ENCODE measurements around the gene ATXN7L3.

Gene ATXN7L3

DNA sequence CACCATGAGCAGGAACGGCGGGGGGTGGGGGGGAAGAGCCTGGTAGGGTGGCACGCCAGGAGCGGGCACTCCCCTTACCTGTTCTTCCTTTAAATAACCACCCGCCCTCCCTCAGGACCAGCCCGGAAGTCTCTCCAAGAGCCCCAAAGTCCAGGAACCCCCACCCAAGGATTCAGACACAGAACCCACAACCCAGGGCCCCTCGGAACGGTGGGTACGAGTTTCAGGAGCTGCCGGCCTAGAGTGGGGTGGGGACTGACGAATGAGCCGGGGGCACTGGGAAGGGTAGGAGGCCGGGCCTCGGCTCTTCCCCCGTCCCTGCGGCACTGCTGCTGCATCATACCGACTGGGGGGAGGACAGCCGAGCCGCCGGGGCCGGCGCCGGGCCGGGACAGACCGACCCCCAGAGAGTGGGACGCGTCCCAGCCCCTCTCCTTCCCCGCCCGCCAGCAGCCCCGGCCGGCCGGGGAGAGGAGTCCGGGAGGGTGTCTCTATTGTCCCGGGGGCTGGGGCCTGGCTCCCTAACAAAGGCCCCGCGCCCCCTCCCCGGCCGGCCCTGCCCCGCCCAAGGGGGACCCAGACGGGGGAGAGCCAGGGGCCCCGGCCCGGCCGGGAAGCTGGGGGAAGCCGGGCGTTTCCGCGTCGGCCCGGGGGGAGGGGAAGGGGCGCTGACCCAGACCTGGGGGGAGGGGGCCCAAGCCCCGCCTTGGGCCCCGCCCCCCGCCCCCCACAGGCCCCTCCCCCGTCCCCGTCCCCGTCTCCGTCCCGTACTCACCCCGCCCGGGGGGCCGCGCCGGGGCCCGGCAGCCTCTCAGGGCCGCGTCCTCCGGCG is 747 bp downstream of the ATXN7L3 start:
- TF ChIP-seq BHLHE40 (IDR thresholded peaks at IDR 0.05; ENCODE audit: borderline replicate concordance): no peak
- no peak for TF ChIP-seq HDGF (IDR thresholded peaks at IDR 0.05; ENCODE audit: borderline replicate concordance)
- TF ChIP-seq, protein P1, sequence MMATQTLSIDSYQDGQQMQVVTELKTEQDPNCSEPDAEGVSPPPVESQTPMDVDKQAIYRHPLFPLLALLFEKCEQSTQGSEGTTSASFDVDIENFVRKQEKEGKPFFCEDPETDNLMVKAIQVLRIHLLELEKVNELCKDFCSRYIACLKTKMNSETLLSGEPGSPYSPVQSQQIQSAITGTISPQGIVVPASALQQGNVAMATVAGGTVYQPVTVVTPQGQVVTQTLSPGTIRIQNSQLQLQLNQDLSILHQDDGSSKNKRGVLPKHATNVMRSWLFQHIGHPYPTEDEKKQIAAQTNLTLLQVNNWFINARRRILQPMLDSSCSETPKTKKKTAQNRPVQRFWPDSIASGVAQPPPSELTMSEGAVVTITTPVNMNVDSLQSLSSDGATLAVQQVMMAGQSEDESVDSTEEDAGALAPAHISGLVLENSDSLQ (IDR thresholded peaks at IDR 0.05): no peak
- no peak for TF ChIP-seq TARDBP (IDR thresholded peaks at IDR 0.05)
- TF ChIP-seq FOXM1 (IDR thresholded peaks at IDR 0.05; ENCODE audit: borderline replicate concordance): no peak
- TF ChIP-seq L3MBTL2 (conservative IDR thresholded peaks at IDR 0.05): no peak
- no peak for TF ChIP-seq CTBP1 (IDR thresholded peaks at IDR 0.05; ENCODE audit: borderline replicate concordance)
- TF ChIP-seq LEF1 (IDR thresholded peaks at IDR 0.05; ENCODE audit: borderline replicate concordance): no peak
- no peak for TF ChIP-seq ARNT (IDR thresholded peaks at IDR 0.05)
- no peak for TF ChIP-seq SUZ12 (IDR thresholded peaks at IDR 0.05)
- ChIA-PET CTCF (interaction anchor here (0.6 kb wide), 1 partner anchor 14 kb away, joined by 5 read pairs; no protein-coding TSS in a partner anchor), POLR2A (interaction anchor here (1.0 to 6.1 kb wide), 5 partner anchors 11 to 123 kb away, joined by 3 to 31 read pairs (median 14); partner anchors contain the start of genes HDAC5, TMUB2 and UBTF)
- DNase-seq (ENCODE audit: extremely low spot score): peak; percentile 76

- ChIA-PET POLR2A (interaction anchor here (4.0 to 6.1 kb wide), 2 partner anchors 12 to 21 kb away, joined by 27 to 31 read pairs; partner anchors contain the start of genes TMUB2 and UBTF), CTCF (interaction anchor here (0.6 kb wide), 1 partner anchor 13 kb away, joined by 5 read pairs; no protein-coding TSS in a partner anchor)
- TF ChIP-seq, protein P1 (IDR thresholded peaks at IDR 0.05): no peak
- TF ChIP-seq CTBP1 (IDR thresholded peaks at IDR 0.05; ENCODE audit: borderline replicate concordance) (no peak), NFRKB (IDR thresholded peaks at IDR 0.05) (no peak), ELF4 (IDR thresholded peaks at IDR 0.05) (no peak), SP1 (IDR thresholded peaks at IDR 0.05) (no peak), BHLHE40 (IDR thresholded peaks at IDR 0.05; ENCODE audit: borderline replicate concordance) (no peak), LEF1 (IDR thresholded peaks at IDR 0.05; ENCODE audit: borderline replicate concordance) (no peak), ZNF384 (IDR thresholded peaks at IDR 0.05) (no peak), FOXA1 (IDR thresholded peaks at IDR 0.05) (no peak), L3MBTL2 (conservative IDR thresholded peaks at IDR 0.05) (no peak), TARDBP (IDR thresholded peaks at IDR 0.05) (no peak), ARNT (IDR thresholded peaks at IDR 0.05) (no peak), FOXK2 (IDR thresholded peaks at IDR 0.05) (no peak), HDGF (IDR thresholded peaks at IDR 0.05; ENCODE audit: borderline replicate concordance) (no peak), SUZ12 (IDR thresholded peaks at IDR 0.05) (no peak), FOXM1 (IDR thresholded peaks at IDR 0.05; ENCODE audit: borderline replicate concordance) (no peak)
- DNase-seq (ENCODE audit: extremely low spot score): no peak
These were observed 1.5 kb downstream of the ATXN7L3 start for GRCh38 chr17:44197980-44198720.

- POLR2A ChIA-PET: interaction anchor here (4.0 kb wide), 1 partner anchor 11 kb away, joined by 31 read pairs; the partner anchor contains the start of gene TMUB2
- DNase-seq (ENCODE audit: extremely low spot score): no peak
- no peak for TF ChIP-seq LEF1 (IDR thresholded peaks at IDR 0.05; ENCODE audit: borderline replicate concordance)
- TF ChIP-seq ARNT (IDR thresholded peaks at IDR 0.05): no peak
- TF ChIP-seq FOXM1 (IDR thresholded peaks at IDR 0.05; ENCODE audit: borderline replicate concordance): no peak
- no peak for TF ChIP-seq BHLHE40 (IDR thresholded peaks at IDR 0.05; ENCODE audit: borderline replicate concordance)
- no peak for TF ChIP-seq SUZ12 (IDR thresholded peaks at IDR 0.05)
- TF ChIP-seq ELF4 (IDR thresholded peaks at IDR 0.05): no peak
- no peak for TF ChIP-seq FOXA1 (IDR thresholded peaks at IDR 0.05)
- no peak for TF ChIP-seq TARDBP (IDR thresholded peaks at IDR 0.05)
- no peak for TF ChIP-seq FOXK2 (IDR thresholded peaks at IDR 0.05)
- TF ChIP-seq ZNF384 (IDR thresholded peaks at IDR 0.05): no peak
- TF ChIP-seq CTBP1 (IDR thresholded peaks at IDR 0.05; ENCODE audit: borderline replicate concordance): no peak
- no peak for TF ChIP-seq L3MBTL2 (conservative IDR thresholded peaks at IDR 0.05)
- TF ChIP-seq NFRKB (IDR thresholded peaks at IDR 0.05): no peak
- no peak for TF ChIP-seq HDGF (IDR thresholded peaks at IDR 0.05; ENCODE audit: borderline replicate concordance)
- no peak for TF ChIP-seq SP1 (IDR thresholded peaks at IDR 0.05)
- TF ChIP-seq, protein P1 (IDR thresholded peaks at IDR 0.05): no peak
- CTCF ChIA-PET: interaction anchor here (0.6 kb wide), 1 partner anchor 34 kb away, joined by 3 read pairs; no protein-coding TSS in a partner anchor
These were observed 2.6 kb downstream of the ATXN7L3 start for GRCh38 chr17:44197107-44197506.

DNA sequence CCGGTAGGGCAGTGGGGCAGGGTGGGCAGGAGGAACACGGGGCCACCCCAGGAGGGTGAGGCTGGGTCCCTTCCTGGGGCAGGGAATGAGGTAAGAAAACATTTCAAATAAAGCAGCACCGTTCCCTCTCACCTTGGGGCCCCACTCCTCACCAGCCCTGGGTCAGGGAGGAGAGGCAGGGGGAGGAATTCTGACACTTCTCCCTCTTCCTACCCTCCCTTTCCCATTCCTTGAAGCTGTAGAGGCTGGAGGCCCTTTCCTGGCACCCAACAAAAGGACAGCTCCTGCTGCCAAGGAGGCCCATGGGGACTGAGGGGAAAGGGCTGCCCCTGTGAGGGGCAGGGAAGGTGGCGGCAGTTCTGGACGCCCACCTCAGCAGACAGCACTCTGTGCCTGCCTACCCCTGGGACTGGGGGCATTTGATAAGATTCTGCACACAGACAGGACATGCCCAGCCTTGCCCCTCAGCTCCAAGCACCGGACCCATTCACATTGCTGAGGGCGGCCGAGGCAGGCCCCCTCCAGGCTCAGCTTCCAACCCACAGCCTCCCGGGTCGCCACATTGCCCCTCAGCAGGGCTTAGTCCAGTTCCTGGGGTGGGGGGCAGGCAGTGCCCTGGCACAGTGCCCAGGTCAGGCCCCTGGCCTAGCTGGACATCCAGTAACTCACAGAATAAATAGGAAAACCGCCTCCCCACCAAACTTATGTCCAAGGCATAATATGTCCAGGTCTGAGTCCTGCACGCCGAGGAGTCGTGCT is 6.2 kb downstream of the ATXN7L3 start:
- POLR2A ChIA-PET: no interaction called here
- DNase-seq (ENCODE audit: extremely low spot score): no peak
- no peak for TF ChIP-seq SUZ12 (IDR thresholded peaks at IDR 0.05)
- TF ChIP-seq NFRKB (IDR thresholded peaks at IDR 0.05): no peak
- TF ChIP-seq LEF1 (IDR thresholded peaks at IDR 0.05; ENCODE audit: borderline replicate concordance): no peak
- TF ChIP-seq ARNT (IDR thresholded peaks at IDR 0.05): no peak
- no peak for TF ChIP-seq SP1 (IDR thresholded peaks at IDR 0.05)
- TF ChIP-seq FOXM1 (IDR thresholded peaks at IDR 0.05; ENCODE audit: borderline replicate concordance): no peak
- CTCF ChIA-PET: no interaction called here

GRCh38 chr17:44192750-44193149 is 6.9 kb downstream of the ATXN7L3 start:
- POLR2A ChIA-PET: no interaction called here
- no peak for DNase-seq (ENCODE audit: extremely low spot score)
- CTCF ChIA-PET: no interaction called here
- TF ChIP-seq LEF1 (IDR thresholded peaks at IDR 0.05; ENCODE audit: borderline replicate concordance) (no peak), ELF4 (IDR thresholded peaks at IDR 0.05) (no peak), ARNT (IDR thresholded peaks at IDR 0.05) (no peak), ZNF384 (IDR thresholded peaks at IDR 0.05) (no peak), BHLHE40 (IDR thresholded peaks at IDR 0.05; ENCODE audit: borderline replicate concordance) (no peak)

Data from HEK293T (cell line).